DMS 273 (cell line): ENCODE data around the gene RAD17.
"Not testable (repeated sequence)": the region's sequence is repeated elsewhere in the genome, so short reads cannot be mapped to it uniquely, and the experiment has no call there.

Experiments
- DNase-seq: peaks from one replicate; lab custom pipeline; 2025; ENCODE audit not compliant: unreplicated experiment; lab: John Stamatoyannopoulos, UW

The RAD17 gene

DNA sequence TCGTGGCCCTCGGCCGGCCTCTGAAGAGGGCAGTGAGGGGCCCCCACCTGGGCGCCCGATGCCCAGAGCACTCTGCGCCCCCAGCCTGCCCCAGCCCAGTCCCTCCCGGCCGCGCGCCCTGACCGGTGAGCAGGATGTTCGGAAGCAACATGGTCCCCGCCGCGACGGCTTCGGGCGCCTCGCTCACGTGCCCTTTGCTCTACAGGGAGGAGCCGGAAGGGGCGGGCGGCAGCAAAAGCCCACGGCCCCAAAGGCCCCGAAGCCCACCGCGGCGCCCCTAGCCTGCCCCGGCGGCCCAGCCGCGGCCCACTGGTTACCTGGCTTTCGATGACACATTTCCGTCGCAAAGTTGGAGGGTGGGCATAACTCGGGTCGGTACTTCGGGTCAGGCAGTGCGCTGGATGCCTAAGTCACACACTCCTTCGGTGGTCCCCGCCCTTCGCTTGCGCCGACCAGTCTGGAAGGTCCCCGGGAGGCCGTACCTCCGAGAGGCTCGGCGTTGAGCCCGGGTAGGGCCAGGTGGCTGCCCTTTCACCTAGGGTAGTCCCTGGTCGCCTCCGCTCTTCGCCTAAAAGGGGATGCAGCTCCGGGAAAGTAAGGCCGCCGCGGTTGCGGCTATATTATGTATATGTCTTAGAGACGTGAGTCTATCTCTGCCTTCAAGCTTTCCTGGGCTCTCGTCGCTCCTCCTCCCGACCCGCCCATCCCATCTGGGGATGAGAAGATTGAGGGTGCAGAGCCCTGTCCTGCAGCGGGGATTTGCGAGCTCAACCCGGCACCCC, at the start of gene RAD17, which contains the start of the genes AK6 and TAF9:
RAD17 (plus strand) TSS at position 479 of the 782 bp plus-strand sequence. CDS start 2,391 bp downstream, outside the sequence.
AK6 (minus strand) TSS at position 181 of the 782 bp plus-strand sequence; CDS start at position 151, 30 bp downstream.
TAF9 (minus strand) TSS at position 181 of the 782 bp plus-strand sequence. CDS start 3,783 bp downstream, outside the sequence.
- DNase-seq = peak; percentile 98

DNA sequence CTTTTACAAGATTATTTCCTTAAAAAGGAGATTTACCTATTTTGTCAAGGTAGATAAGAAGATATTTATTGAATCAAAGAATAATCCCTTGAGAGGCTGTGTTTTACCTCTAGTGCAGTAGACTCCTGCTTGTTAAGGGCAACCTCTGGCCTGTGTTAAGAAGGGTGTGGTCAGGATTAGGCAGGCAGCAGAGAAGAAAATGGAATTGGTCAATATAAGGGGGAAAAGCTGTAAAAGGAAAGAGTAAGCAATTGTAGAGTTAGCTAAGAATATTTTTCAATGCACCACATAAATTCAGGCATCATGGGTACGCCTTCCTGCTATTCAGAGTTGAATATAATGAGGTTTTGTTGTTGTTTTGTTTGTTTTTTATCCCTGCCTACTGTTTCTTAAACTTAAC, 43.3 kb upstream of the RAD17 start:
- DNase-seq = no peak

DNA sequence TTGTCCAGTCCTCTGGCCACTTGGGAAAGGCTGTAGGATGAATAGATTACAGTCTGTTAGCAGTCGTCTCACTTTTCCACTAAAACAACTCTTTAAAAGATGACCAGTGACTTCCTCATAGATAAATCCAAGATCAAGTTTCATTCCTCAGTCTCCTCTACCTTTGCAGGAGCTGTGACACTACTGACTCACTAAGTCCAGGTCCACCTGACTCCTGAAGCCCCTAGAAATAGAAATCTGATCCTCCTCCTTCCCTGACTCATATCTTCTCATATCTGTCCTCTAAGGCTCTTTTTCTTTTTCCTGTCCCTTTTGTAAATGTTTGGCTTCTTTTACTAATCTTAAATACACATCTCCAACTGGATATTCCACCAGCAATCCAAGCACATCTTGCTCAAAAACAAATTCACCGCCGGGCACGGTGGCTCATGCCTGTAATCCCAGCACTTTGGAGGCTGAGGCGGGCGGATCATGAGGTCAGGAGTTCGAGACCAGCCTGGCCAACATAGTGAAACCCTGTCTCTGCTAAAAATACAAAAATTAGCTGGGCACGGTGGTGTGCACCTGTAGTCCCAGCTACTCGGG, 39.6 kb upstream of the RAD17 start:
- no peak for DNase-seq

DNA sequence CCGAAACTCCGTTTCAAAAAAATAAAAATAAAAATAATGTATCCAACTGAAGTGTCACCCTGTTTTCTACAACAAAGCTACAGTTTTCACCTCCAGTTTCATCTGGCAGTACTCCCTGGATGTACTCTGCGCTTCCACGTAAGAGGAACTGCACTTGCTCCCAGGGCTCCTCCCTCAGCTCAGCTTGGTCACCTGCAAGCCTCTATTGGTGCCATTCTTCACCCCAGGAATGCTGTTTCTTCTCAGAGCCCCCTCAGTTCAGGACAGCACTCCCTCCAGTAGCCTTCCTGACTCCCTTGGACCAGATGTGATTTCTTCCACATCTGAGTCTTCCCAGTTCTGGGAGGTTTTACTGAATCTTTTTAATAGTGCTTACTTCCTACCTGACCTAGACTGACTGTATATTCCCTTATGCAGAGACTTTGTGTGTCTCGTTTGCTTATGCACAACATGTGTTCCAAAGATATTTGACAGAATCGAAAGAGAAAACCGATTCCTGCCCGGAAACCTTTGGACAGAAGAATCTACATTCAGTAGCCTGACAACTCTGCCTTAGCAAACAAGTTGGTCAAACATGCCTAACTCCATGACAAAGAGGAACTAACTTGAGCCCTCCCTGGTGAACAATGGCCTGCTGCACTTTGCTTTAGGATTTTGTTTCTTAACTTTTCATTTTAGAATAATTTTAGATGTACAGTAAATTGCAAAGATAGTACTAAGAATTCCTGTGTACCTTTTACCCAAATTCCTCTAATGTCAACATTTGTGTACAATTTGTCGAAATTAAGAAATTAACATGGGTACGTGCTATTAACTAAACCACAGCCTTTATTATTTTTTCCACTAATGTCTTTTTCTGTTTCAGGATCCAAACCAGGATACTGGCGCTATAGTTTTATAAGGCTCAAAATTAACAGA, 37.8 kb upstream of the RAD17 start:
- DNase-seq = peak; percentile 13

- not testable (repeated sequence) for DNase-seq
These were observed 35.8 kb upstream of the RAD17 start for GRCh38 chr5:69333668-69334315.

GRCh38 chr5:69334793-69335268, 34.8 kb upstream of the RAD17 start:
- DNase-seq = peak; percentile 90

GRCh38 chr5:69335341-69335935, 34.2 kb upstream of the RAD17 start:
- no peak for DNase-seq

- DNase-seq = no peak
These were observed 28.0 kb upstream of the RAD17 start for GRCh38 chr5:69341520-69342161.

DNA sequence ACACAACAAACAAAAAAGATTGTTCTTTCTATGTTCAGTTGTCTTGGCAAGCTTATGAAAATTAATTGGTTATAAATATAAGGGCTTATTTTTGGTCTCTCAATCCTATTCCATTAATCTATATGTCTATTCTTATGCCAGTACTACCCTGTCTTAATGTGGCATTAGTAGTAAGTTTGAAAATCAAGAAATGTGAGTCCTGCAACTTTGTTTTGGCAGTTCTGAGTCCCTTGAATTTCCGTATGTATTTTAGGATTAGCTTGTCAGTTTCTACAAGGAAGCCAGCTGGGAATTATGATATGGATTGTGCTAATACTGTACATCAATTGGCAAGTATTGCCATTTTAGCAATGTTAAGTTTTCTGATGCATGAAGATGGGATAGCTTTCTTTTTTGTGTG, 26.5 kb upstream of the RAD17 start:
- DNase-seq = no peak

- DNase-seq = no peak
These were observed 19.0 kb upstream of the RAD17 start for GRCh38 chr5:69350664-69351063.

DNA sequence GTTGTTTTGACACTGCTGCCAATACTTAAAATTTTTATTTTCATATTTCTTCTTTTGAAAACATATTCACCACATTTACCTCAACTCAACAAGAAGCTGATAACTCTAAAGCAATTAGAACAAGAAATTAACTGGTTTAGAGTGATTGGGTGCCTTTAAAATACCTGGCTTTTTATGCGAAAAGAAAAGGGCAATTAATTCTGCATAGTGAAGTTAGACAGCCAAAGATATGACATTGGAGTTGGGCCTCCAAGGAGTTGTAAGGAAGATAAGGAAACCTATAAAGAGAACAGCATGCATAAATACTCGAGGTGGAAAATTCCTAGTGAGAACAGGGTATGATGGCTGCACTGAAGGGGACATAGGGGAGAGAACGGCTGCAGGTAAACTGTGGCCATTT, 9.9 kb upstream of the RAD17 start:
- DNase-seq = no peak

GRCh38 chr5:69360442-69360841, 9.2 kb upstream of the RAD17 start:
- DNase-seq = no peak

DNA sequence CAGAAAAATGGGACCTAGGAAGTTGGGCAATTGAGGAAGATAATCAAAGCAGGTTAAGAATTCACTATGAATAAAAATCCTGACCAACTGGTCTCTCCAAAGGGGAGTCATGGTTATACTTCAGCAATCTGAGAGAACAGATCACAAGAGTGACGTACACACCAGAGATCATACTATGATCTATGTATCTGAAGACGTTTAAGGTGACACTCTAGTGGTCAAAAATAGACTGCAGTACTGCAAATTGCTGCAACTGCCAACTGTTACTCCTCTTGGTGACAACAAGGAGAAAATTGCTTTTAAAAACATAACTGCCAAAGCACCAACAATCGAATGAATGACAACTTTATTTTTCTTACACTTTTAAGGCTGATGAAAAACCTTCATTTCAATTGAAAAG, 5.2 kb upstream of the RAD17 start:
- DNase-seq = peak; percentile 38

- DNase-seq = no peak
These were observed 4.8 kb upstream of the RAD17 start for GRCh38 chr5:69364850-69365249.

DNA sequence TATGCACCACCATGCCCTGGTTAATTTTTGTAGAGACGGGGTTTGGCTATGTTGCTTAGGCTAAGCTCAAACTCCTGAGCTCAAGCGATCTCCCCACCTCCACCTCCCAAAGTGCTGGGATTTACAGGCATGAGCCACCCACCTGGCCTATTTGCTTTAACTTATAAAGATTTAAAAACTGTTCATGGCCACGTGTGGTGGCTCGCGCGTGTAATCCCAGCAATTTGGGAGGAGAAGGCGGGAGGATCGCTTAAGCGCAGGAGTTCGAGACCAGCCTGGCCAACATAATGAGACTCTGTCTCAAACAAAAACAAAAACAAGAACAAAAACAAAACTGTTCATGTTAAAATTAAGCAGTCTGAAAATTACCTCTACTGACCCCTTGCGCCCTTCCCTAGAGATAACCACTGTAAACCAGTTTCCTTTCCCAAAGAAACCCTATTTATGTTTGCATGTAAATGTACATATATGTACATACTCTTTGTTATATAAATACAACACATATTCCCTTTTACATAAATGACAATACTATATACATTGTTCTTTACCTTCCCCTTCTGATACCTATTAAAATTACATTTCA, 1.8 kb upstream of the RAD17 start:
- no peak for DNase-seq

- peak; percentile 75 for DNase-seq
These were observed 919 bp upstream of the RAD17 start for GRCh38 chr5:69368458-69369339.

DNA sequence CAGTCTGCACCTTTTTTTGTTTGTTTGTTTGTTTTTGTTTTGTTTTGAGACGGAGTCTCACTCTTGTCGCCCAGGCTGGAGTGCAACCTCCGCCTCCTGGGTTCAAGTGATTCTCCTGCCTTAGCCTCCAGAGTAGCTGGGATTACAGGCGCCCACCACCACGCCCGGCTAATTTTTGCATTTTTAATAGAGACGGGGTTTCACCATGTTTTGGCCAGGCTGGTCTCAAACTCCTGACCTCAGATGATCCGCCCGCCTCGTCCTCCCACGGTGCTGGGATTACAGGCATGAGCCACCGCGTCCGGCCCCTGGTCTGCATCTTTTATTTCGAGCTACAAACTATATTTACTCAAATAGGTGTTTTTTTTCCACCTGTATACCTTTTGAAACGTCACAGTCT, 717 bp downstream of the RAD17 start:
- peak; percentile 11 for DNase-seq

- no peak for DNase-seq
These were observed 2.8 kb downstream of the RAD17 start for GRCh38 chr5:69372394-69372793.
